Measurements from ENCODE around the gene KDM1B.
"Not testable (repeated sequence)": the region's sequence is repeated elsewhere in the genome, so short reads cannot be mapped to it uniquely, and the experiment has no call there.

The KDM1B gene

GRCh38 chr6:18189196-18189595, 34.0 kb downstream of the KDM1B start:
- DNase-seq (ENCODE audit: low read depth) = no peak

DNA sequence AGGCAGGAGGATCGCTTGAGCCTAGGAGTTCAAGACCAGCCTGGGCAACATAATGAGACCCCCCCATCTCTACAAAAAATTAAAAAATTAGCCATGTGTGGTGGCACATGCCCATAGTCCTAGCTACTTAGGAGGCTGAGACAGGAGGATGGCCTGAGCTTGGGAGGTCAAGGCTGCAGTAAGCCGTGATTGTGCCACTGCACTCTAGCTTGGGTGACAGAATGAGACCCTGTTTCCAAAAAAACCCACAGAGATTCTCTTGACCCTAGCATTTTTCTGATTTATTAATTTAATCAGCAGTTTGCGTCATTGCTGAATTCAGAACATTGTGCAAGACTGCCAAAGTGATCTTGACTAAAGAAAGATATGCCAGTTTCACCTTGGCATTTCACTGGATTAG, 36.8 kb downstream of the KDM1B start:
- DNase-seq (ENCODE audit: low read depth) = no peak

GRCh38 chr6:18203786-18204185, 48.6 kb downstream of the KDM1B start:
- no peak for DNase-seq (ENCODE audit: low read depth)

GRCh38 chr6:18204691-18205090, 49.5 kb downstream of the KDM1B start:
- no peak for DNase-seq (ENCODE audit: low read depth)

GRCh38 chr6:18206591-18206990, 51.4 kb downstream of the KDM1B start:
- DNase-seq (ENCODE audit: low read depth) = no peak

DNA sequence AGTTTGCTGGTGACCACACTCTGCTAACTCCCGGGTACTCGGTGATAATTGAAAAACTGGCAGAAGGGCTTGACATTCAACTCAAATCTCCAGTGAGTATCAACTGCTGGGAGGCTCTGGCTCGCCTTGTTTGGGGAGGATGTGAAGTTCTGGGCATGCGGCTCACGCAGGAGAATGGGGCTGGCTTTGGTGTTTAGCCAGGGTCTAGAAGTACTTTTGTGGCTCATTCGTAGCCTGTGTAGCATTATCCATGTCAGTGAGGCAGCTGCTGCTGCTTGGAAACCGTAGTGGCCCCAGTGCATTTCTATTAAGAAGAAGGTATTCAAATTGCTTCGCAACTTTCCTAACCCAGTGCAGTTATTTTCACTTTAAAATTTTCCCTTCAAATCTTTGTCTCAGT, 52.2 kb downstream of the KDM1B start:
- no peak for DNase-seq (ENCODE audit: low read depth)

DNA sequence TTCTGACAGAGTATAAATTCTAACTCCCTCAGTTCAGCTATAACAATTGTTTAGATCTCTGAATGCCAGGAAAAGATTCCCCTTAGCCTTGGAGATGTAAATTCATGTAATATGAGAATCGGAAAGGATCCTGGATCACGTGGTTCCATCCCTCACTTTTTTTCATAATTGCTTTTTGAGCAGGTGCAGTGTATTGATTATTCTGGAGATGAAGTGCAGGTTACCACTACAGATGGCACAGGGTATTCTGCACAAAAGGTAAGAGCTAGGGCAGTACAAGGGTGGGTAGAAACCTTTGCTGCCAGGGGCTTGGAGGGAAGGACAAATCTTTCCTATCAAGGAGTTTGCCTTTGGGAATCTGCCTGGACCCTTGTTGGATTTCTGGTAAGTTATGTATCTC, 52.7 kb downstream of the KDM1B start:
- DNase-seq (ENCODE audit: low read depth) = no peak

DNA sequence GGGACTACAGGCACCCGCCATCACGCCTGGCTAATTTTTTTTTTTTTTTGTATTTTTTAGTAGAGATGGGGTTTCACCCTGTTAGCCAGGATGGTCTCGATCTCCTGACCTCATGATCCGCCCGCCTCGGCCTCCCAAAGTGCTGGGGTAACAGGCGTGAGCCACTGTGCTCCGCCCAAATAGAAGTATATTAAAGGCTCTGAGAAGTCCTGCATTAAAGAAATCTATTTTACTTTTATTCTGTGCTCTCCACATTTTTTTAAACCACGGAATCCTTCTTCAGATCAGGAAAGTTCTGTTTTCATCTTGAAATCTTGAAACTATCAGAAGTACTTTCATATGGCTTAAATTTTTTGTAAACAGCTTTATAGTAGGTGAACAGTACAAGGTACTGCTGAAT, 53.6 kb downstream of the KDM1B start:
- not testable (repeated sequence) for DNase-seq (ENCODE audit: low read depth)

- DNase-seq (ENCODE audit: low read depth) = no peak
Observed at GRCh38 chr6:18209539-18210197, 54.4 kb downstream of the KDM1B start.

- DNase-seq (ENCODE audit: low read depth) = no peak
Observed at GRCh38 chr6:18210707-18211106, 55.5 kb downstream of the KDM1B start.

- no peak for DNase-seq (ENCODE audit: low read depth)
Observed at GRCh38 chr6:18211338-18211737, 56.1 kb downstream of the KDM1B start.

DNA sequence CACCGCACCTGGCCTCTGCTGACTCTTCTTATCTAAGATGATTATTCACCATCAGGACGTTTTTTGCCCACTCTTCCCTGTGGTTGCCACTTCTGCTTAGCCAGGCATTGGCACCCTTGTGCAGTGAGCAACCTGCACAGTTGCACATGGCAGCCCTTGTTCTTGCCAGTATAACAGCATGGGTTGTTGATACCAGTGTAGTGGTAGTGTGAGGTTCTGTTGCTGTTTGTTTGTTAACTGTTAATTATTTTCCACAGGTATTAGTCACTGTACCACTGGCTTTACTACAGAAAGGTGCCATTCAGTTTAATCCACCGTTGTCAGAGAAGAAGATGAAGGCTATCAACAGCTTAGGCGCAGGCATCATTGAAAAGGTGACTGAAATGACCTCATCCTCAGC, 57.0 kb downstream of the KDM1B start:
- no peak for DNase-seq (ENCODE audit: low read depth)

DNA sequence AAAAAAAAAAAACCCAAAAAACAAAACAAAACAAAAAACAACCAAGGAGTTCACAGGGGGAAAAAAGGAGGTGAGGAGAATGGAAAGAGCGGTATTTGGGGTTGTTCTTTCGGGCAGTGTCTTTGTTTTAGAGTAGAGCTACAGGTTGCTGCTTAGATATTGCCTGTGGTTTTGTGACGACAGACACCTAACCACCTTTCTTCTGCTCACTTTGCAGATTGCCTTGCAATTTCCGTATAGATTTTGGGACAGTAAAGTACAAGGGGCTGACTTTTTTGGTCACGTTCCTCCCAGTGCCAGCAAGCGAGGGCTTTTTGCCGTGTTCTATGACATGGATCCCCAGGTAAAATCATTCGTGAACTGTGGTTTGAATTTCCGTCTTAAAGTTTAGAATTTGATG, 58.2 kb downstream of the KDM1B start:
- DNase-seq (ENCODE audit: low read depth) = no peak

DNA sequence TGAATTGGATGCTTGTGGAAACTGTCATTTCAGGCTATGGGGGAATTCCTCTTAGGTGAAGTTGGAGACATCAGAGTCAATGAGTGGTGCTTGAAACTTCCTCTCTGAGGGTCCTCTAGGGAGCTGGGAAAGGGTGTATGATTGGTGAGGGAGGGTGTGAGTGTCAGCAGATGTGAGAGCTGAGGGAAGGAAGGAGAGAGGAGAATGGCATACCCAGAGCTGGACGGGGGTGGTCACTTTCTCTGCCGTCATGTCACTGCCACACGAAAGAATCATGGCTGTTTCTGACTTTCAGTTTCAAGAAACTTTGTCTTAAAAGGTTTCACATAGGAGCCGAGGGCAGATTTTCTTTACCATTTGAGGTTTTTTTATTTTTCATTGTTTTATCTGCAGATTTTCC, 58.8 kb downstream of the KDM1B start:
- no peak for DNase-seq (ENCODE audit: low read depth)

DNA sequence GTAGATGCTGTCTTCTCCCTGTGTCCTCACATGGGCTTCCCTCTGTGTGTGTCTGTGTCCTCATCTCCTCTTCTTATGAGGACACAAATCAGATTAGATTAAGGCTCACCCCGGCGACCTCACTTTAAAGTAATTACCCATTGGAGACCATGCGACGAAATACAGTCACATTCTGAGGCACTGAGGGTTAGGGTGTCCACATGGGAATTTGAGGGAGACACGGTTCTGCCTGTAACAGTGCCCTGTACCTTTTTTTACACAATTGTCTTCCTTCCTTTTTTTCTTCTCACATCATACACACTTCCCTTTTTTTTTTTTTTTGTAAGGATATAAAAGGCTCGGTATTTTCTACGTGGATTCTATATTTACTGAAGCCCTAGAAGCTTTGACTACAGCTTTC, 60.2 kb downstream of the KDM1B start:
- DNase-seq (ENCODE audit: low read depth) = no peak

- peak; percentile 82 for DNase-seq (ENCODE audit: low read depth)
Observed at GRCh38 chr6:18216411-18216810, 61.2 kb downstream of the KDM1B start.

GRCh38 chr6:18218233-18218632, 63.0 kb downstream of the KDM1B start:
- no peak for DNase-seq (ENCODE audit: low read depth)

DNA sequence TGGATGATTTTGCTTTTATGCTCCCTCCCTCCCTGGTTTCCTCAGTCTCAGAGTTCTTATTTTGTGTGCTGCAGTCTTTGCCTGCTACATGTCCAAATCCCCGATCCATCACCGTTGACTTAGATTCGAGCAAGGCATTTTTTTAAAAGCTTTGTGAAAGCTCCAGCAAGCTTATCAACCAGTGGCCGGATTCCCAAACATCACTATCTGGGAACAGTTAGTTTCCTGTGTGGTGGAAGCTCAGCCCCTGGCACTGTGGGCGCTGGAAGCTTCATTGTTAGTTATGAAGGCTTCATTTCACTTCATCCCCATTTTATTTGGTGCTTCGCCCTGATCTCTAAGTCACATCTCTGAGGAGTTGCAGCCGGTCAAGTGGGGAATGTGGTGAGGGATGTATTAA, 64.4 kb downstream of the KDM1B start:
- no peak for DNase-seq (ENCODE audit: low read depth)

DNA sequence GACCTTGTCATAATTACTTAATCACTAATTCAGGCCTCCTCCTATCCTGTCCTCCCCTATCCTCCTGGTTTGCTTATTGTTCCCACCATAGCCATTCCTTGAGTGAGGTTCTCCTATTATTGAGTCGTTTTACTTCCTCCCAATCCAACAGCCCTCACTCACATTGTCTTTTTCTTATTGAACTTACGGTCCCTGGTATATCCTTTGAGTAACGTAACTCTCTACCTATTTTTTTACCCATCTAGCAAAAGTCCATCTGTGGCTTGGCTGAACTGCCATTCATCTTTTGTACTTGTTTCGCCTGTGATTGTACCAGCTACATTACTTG, 66.0 kb downstream of the KDM1B start:
- no peak for DNase-seq (ENCODE audit: low read depth)

GRCh38 chr6:18226451-18227105, 71.4 kb downstream of the KDM1B start:
- not testable (repeated sequence) for DNase-seq (ENCODE audit: low read depth)

- DNase-seq (ENCODE audit: low read depth) = not testable (repeated sequence)
Observed at GRCh38 chr6:18227166-18227565, 71.9 kb downstream of the KDM1B start.

DNA sequence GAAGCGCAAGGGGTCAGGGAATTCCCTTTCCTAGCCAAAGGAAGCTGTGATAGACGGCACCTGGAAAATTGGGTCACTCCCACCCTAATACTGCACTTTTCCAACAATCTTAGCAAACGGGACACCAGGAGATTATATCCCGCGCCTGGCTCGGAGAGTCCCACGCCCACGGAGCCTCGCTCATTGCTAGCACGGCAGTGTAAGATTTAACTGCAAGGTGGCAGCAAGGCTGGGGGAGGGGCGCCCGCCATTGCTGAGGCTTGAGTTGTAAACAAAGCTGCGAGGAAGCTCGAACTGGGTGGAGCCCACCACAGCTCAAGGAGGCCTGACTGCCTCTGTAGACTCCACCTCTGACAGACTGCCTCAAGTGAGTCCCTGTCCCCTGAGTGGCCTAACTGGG, 73.4 kb downstream of the KDM1B start:
- DNase-seq (ENCODE audit: low read depth) = not testable (repeated sequence)

- DNase-seq (ENCODE audit: low read depth) = not testable (repeated sequence)
Observed at GRCh38 chr6:18231856-18232255, 76.6 kb downstream of the KDM1B start.

- DNase-seq (ENCODE audit: low read depth) = not testable (repeated sequence)
Observed at GRCh38 chr6:18233770-18234169, 78.5 kb downstream of the KDM1B start.

Data from non-pigmented ciliary epithelial cell (primary cell).